ENCODE results near the gene DSC1. TPM values are rescaled to one million over a fixed set of nuclear protein-coding genes. Genes with fewer than 3 reads are reported as not detected.

DSC1 gene
- total RNA-seq, 1 donor from 2014 or later, result not detected

GRCh38 chr18:31112804-31113203, 49.9 kb downstream of the DSC1 start:
- TF ChIP-seq, protein P1, sequence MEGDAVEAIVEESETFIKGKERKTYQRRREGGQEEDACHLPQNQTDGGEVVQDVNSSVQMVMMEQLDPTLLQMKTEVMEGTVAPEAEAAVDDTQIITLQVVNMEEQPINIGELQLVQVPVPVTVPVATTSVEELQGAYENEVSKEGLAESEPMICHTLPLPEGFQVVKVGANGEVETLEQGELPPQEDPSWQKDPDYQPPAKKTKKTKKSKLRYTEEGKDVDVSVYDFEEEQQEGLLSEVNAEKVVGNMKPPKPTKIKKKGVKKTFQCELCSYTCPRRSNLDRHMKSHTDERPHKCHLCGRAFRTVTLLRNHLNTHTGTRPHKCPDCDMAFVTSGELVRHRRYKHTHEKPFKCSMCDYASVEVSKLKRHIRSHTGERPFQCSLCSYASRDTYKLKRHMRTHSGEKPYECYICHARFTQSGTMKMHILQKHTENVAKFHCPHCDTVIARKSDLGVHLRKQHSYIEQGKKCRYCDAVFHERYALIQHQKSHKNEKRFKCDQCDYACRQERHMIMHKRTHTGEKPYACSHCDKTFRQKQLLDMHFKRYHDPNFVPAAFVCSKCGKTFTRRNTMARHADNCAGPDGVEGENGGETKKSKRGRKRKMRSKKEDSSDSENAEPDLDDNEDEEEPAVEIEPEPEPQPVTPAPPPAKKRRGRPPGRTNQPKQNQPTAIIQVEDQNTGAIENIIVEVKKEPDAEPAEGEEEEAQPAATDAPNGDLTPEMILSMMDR (IDR thresholded peaks at IDR 0.05), result no peak
- Histone ChIP-seq H3K36me3 (no peaks in the 10 kb centered on the region), H3K27ac (no peak overlapping the region), H3K27me3 (no peaks in the 10 kb centered on the region), H3K4me3 (no peak overlapping the region), H3K4me1 (no peaks in the 10 kb centered on the region), H3K9me3 (no peaks in the 10 kb centered on the region)
- intact Hi-C loops (cut with DNase I), result no loop called here
- DNase-seq (ENCODE audit: low spot score in 2 of 2), result no peak

DNA sequence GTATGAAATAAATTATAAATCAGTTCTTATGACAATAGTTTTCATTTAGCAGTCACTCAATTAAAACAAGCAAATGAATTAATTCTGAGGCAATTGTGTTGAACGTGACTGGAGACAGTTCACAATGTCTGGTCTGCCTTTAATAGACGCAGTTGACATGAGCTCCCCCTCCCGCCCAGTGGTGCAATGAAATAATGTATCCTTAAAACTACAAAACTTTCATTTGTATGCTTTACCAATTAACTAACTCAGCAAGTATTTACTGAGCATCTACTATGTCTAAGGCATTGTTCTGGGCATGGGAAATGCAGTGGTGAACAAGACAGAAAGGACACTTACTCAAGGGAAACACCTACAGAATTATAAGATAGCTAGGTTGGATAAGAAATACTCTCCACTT, 56.9 kb downstream of the DSC1 start:
- Histone ChIP-seq H3K4me1 (no peaks in the 10 kb centered on the region), H3K27ac (no peak overlapping the region), H3K4me3 (no peak overlapping the region), H3K9me3 (no peaks in the 10 kb centered on the region), H3K36me3 (no peaks in the 10 kb centered on the region), H3K27me3 (no peaks in the 10 kb centered on the region)
- TF ChIP-seq, protein P1 (IDR thresholded peaks at IDR 0.05), result no peak
- no peak for DNase-seq (ENCODE audit: low spot score in 2 of 2)
- intact Hi-C loops (cut with DNase I), result no loop called here

DNA sequence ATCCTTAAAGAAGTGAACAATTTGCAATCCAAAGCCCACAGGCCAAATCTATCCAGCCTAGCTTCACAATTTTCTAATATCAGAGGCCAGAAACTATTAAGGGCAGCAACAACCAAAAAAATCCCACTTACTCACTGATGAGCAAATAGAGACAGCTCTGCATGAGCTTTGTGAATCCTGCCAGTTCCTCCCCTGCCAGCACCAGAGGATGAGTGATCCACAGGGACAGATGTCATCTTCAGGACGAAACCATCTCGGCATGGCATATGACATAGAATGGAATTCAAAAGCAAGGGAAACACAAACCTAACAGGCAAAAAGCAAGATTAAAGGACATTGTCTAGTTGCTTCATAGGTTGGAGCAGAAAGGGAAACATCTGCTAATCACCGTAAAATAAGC, 58.2 kb downstream of the DSC1 start:
- Histone ChIP-seq H3K27ac (no peak overlapping the region), H3K27me3 (no peaks in the 10 kb centered on the region), H3K36me3 (no peaks in the 10 kb centered on the region), H3K4me3 (no peak overlapping the region), H3K4me1 (no peaks in the 10 kb centered on the region), H3K9me3 (no peaks in the 10 kb centered on the region)
- TF ChIP-seq, protein P1 (IDR thresholded peaks at IDR 0.05), result no peak
- DNase-seq (ENCODE audit: low spot score in 2 of 2), result no peak
- intact Hi-C loops (cut with DNase I), result no loop called here

DNA sequence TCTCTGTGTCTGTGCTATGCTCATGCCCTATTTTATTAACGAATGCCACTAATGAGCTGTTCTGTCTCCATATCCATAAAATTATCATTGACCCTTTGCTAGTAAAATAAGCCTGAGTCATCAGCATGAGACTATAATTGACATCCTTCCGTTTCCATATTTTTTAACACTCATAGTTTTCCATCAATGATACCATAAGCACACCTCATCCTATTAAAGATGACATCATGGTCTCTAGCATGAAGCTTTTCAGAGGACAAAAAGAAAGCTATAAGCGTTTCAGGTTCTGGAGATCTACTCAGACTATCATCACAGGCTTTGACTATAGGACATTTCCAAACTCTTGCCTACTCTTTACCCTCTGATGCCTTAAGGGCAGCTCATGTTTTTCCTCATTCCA, 59.2 kb downstream of the DSC1 start:
- Histone ChIP-seq H3K36me3 (no peaks in the 10 kb centered on the region), H3K4me3 (no peak overlapping the region), H3K9me3 (no peaks in the 10 kb centered on the region), H3K4me1 (no peaks in the 10 kb centered on the region), H3K27ac (no peak overlapping the region), H3K27me3 (no peaks in the 10 kb centered on the region)
- intact Hi-C loops (cut with DNase I), result no loop called here
- DNase-seq (ENCODE audit: low spot score in 2 of 2), result no peak
- TF ChIP-seq, protein P1 (IDR thresholded peaks at IDR 0.05), result no peak

DNA sequence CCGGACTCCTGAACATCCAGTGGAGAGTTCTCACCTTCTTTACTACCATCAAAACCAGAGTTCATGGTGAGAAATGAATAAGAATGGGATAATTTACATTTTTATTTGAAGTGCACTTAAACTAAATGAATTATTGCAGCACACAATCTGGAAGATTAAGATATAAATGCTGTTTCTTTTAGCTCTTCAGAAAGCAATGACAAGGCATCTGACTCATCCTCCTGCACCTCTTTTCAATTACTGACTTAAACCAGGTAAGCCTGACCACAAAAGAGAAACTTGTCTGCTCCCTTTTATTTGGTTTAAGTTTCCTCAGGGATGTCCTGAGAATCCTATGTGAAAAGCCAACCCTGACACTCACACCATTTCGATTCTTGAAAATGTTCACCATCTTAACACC, 59.7 kb downstream of the DSC1 start:
- intact Hi-C loops (cut with DNase I), result no loop called here
- no peak for DNase-seq (ENCODE audit: low spot score in 2 of 2)

More for the DNA sequence above, 59.7 kb downstream of the DSC1 start:
- no peaks in the 10 kb centered on the region for H3K27me3 ChIP-seq
- no peak overlapping the region for H3K4me3 ChIP-seq
- no peaks in the 10 kb centered on the region for H3K4me1 ChIP-seq
- TF ChIP-seq, protein P1 (IDR thresholded peaks at IDR 0.05), result no peak
- no peaks in the 10 kb centered on the region for H3K9me3 ChIP-seq
- H3K36me3 ChIP-seq, result no peaks in the 10 kb centered on the region
- no peak overlapping the region for H3K27ac ChIP-seq
